Iris pigment epithelial cell (primary cell): ENCODE measurements around the gene TENM4.

ENCODE experiments used
- DNase-seq: peaks from one replicate; pipeline ENCODE4 v3.0.0-alpha.2; 2011; ENCODE audit warnings: low read depth

TENM4 gene

GRCh38 chr11:79174045-79175008 lies 266.5 kb downstream of the TENM4 start:
- DNase-seq = no peak

DNA sequence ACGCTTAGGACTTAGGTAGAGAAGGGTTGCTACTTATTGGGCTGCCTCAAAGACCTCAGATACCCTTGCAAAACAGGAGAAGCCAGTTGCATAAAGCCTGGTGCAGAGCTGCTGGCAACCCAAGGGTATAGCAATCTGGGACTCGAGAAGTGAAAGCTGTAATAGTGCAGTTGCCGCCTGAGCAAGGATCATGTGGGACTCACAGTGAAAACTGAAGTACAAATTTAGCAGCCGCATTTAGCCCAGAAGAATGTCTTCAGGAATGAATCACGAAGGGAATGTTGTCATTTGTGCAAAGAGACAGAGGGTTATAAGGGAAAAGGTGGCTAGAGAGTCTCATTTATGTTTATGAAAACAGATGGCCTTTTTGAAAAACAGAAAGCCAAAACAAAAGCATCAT lies 267.2 kb downstream of the TENM4 start:
- DNase-seq = peak; percentile 40

GRCh38 chr11:79170321-79170720 lies 270.5 kb downstream of the TENM4 start:
- no peak for DNase-seq

- no peak for DNase-seq
These were observed 272.2 kb downstream of the TENM4 start for GRCh38 chr11:79168530-79169110.

GRCh38 chr11:79167510-79168188 lies 273.2 kb downstream of the TENM4 start:
- no peak for DNase-seq

GRCh38 chr11:79165908-79166307 lies 274.9 kb downstream of the TENM4 start:
- no peak for DNase-seq

DNA sequence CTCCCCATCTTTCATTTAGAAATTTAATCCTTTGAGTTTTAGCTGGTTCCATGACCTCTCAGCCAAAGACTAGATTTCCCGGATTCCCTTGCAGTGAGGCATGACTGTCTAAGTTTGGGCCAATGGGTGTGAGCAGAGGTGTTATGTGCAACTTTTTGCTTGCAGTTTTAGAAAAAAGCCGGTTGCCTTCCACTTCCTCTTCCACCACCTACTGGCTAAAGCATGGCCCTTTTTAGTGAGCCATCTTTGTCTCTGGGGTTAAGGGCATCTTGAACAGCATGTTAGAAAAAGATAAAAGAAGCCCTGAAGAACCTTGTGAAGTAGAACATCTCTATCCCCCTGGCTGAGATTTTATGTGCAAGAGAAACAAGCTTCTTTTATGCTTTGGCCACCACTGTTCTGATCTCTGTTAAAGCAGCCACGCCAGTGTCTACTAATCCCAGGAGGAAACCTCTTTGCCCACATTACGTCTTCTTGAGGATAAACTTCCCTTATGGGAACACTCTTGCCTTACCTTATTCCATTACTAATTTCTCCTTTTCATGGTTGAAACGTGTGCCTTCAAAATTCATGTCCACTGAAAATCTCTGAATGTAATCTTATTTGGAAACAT lies 279.9 kb downstream of the TENM4 start:
- peak; percentile 54 for DNase-seq

DNA sequence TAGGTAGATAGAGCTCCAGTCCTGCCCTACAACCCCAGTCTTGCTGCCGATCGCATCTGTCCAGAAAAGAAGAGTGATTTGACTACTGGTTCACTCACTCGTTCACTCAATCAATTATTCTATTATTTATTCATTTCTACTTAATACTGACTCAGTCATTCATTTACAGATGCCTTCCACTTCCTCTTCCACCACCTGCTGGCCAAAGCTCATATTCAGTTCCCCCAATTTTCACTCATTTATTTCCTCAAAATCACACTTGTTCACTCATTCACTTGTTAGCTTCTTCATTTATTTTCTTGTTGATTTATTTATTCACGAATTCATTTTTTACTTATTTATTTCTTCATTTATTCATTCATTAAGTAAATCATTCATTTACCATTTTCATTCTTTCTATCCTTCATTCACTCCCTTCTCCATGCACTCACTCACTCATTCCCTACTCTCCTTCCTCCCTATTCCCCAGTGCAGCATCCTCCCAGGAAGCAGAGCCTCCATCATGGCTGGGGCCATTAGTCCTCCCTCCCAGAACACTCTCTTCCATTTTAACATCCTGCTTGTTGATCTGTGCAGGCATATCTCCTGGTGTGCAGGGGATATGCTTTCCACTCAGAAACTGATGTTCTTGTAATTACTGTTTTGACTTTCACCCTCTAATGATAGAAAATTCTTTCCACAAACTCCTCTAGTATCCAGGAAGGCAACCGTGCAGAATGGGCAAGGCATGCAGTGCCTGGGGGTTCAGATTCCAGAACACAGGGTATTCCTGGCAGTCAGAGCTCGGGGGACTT lies 281.0 kb downstream of the TENM4 start:
- no peak for DNase-seq

DNA sequence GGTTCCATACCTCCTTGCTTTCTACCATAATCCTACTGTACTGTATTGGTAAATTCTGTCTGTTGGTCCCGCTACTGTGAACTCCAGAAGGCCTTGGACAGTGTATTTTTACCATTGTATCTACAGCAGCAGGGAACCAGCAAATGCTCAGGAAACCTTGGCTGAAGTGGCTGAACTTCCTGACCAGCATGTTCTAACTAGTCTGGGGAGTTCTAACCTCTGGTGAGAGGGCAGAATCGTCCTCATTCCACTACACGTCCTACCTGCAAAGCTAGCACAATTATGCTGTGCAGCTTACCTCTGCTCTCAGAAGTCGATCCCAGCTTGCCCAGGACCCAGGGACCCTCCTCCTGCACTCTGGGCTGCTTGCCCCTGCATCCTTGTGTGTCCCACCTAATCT lies 283.1 kb downstream of the TENM4 start:
- no peak for DNase-seq

- no peak for DNase-seq
These were observed 284.8 kb downstream of the TENM4 start for GRCh38 chr11:79156031-79156430.

DNA sequence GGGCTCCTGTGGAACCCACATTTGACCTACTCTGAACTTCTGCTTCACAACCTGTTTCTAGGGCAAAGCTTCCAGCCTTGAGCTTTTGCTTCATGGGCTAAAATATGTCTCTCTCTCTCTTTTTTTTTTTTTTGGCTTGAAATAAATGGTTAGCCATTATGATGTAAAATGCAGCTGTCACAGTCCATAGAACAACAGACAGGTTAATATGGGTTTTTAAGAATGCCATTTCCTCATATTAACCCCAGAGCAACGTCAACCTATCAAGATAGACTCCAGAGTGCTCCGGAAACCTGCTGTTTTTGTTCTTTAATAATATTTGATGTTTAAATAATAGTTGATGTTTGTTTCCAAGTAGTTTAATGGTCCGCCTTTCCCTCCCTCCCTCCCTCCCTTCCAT lies 285.6 kb downstream of the TENM4 start:
- no peak for DNase-seq

GRCh38 chr11:79152511-79152910 lies 288.3 kb downstream of the TENM4 start:
- no peak for DNase-seq

DNA sequence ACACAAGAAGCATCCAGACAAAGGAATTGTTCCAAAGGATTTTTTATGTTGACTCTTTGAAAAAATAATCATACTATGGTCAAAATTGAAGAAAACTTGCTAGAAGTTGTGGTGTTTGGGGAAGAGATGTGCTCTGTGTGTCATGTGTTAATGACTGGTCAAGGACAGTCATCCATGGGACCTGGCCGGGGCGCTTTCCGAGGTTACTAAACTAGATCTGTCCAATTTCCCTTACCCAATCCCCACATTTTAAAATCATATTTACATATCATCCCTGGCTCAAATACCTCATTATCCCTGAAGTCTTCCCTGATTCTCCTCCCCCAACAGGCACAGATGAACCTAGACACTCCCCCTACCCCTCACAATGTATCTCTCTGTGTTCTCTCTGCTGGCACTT lies 289.4 kb downstream of the TENM4 start:
- no peak for DNase-seq

DNA sequence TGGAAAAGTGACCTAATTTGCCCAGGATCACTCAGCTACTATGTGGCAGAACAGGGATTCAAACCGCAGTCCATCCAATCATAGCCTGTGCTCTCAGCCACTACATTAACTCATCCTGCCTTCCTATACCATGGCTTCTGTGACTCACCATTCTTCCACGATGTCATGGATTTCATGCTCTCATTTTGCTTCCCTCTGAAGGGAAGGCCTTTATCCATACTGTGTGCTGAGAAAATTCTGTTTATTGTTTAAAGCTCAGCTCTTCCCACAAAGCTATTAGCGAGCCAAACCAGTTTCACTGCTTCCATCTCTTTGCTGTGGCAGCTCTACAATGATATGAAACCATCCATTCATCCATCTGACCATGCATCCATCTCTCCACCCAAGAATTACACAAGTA lies 289.9 kb downstream of the TENM4 start:
- DNase-seq = no peak

DNA sequence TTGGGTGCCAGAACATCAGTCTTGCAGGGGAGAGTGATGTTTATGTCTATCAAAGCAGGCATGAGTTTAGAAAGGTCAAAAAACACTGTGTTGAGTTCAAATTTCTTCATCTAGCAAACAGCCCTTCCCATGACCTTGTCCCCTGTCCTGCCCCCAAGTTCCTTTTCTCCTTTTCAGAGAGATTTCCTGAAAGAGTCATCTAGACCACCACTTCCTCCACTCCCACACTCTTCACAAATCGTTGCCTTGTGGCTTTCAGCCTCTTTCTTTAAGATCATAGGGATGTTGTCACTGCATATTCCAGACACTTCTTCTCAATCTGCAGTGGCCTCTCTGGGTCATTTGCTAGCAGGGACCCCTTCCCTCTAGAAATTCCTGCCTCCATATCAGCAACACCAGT lies 290.5 kb downstream of the TENM4 start:
- no peak for DNase-seq

- DNase-seq = no peak
These were observed 293.1 kb downstream of the TENM4 start for GRCh38 chr11:79147731-79148130.

DNA sequence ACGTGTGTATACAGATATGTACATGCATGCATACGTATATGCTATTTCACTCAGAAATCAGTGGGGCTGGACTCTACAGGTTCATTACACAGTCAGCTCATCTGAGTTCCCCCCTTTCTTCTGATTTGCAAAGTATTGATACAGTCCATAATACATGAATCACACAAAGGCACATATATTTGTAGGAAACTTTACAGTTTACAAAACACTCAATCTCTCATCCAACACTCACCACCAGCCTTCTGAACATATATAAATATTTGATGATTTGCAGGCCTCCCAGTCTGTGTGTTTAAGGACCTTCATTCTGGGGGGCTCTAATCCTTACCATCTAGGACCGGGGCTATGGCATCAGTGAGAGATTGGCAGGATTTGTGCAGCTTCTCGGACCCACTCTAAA lies 293.8 kb downstream of the TENM4 start:
- no peak for DNase-seq

DNA sequence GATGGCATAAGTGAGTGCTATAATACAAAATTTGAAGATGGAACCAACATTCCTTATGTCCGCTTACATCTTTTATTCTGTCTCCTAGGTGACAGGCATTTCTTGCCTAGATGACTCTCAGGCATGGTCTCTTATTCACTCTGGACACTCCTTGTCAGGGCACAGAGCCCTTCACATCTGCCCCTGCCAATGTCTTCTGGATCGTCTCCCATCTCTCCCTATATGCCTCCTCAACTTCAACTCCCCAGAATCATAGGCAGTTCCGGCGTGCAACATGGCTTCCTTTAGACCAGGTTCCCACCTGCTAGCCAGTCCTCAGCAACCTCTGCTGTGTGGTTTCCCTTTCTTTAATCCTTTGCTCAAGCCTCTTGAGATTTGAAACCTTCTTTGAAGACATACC lies 300.9 kb downstream of the TENM4 start:
- no peak for DNase-seq

GRCh38 chr11:79129702-79130101 lies 311.1 kb downstream of the TENM4 start:
- DNase-seq = no peak

DNA sequence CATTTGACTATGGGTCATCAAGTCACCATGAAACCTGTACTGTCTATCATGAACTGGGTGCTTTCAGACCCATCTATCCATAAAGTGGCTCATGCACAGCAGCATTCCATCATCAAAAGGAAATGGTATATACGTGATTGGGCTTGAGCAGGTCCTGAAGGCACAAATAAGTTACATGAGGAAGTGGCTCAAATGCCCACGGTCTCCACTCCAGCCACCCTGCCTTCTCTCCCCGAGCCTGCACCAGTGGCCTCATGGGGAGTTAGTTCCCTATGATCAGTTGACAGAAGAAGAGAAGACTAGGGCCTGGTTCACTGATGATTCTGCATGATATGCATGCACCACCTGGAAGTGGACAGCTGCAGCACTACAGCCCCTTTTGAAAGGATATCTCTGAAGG lies 312.5 kb downstream of the TENM4 start:
- DNase-seq = no peak

DNA sequence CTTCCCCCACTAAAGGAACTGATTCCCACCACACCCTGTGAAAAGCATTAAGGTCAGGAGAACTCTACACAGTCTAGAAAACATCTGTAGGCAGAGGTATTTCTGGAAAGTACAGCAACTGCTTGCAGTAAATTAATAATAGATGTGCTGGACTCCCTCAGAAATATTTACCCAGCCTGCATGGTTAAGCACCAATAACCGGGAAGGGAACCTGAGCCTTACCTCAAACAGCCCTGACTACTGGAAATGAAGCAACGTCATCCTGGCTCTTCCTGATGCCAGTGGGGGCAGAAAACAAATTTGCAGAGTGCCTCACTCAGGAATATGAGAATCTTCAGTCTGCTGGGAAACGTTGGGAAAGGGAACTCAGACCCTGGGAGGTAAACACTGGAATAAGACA lies 318.1 kb downstream of the TENM4 start:
- no peak for DNase-seq

- DNase-seq = peak; percentile 12
These were observed 319.5 kb downstream of the TENM4 start for GRCh38 chr11:79121351-79121750.
